CD14-positive monocyte (primary cell): Measurements from ENCODE around the gene THRA. TPM values are rescaled to one million over a fixed set of nuclear protein-coding genes. Genes with fewer than 3 reads are reported as not detected.

ENCODE experiments used
- DNase-seq, 3 donors: peaks; one replicate each; pipeline ENCODE4 v3.0.0-alpha.2; 2011 to 2022
- H2AFZ ChIP-seq: 2 replicates; pipeline ENCODE4 v1.6.0; 2012; ENCODE audit warnings: mild to moderate bottlenecking, low read depth, low read length, inconsistent platforms; ENCODE audit not compliant: insufficient read depth, poor library complexity, severe bottlenecking
- H3K27ac ChIP-seq, 2 donors: 1 replicate in 1 of 2; 2 replicates in 1 of 2; pipeline ENCODE4 v1.5.1; 2012 to 2013; ENCODE audit warnings: low read length in 2 of 2, control low read depth in 1 of 2, inconsistent platforms in 1 of 2, low read depth in 1 of 2, mild to moderate bottlenecking in 1 of 2
- H3K27me3 ChIP-seq, 2 donors: one replicate each; pipeline versions ENCODE4 v1.6.0 to v1.6.1; 2011 to 2013; ENCODE audit warnings: low read length in 2 of 2; ENCODE audit not compliant: control insufficient read depth in 2 of 2, insufficient read depth in 2 of 2
- H3K36me3 ChIP-seq, 2 donors: replicated peaks in 1 of 2; 1 replicate in 1 of 2; 2 replicates in 1 of 2; pipeline versions ENCODE4 v1.5.1 to v1.6.1; 2012 to 2013; ENCODE audit warnings: low read length in 2 of 2, control low read depth in 1 of 2, inconsistent platforms in 1 of 2, mild to moderate bottlenecking in 1 of 2; ENCODE audit not compliant: insufficient read depth in 2 of 2, control insufficient read depth in 1 of 2
- H3K4me1 ChIP-seq, 2 donors: 1 replicate in 1 of 2; 2 replicates in 1 of 2; pipeline versions ENCODE4 v1.5.1 to v1.6.1; 2012 to 2013; ENCODE audit warnings: low read length in 2 of 2, control low read depth in 1 of 2, inconsistent platforms in 1 of 2, mild to moderate bottlenecking in 1 of 2, moderate library complexity in 1 of 2; ENCODE audit not compliant: insufficient read depth in 2 of 2, control insufficient read depth in 1 of 2
- H3K4me2 ChIP-seq: replicated peaks from 2 replicates; pipeline ENCODE3; 2012; ENCODE audit warnings: low read length, moderate library complexity, mild to moderate bottlenecking; ENCODE audit not compliant: poor library complexity, severe bottlenecking; ENCODE audit errors: extremely low read depth
- H3K4me3 ChIP-seq, 3 experiments: fragments of 200-600 bp in 1 of 3; sonication (generic) in 1 of 3; replicated peaks in 1 of 3; 1 replicate in 2 of 3; 2 replicates in 1 of 3; pipeline ENCODE4 v1.5.1; 2011 to 2013; ENCODE audit warnings: low read length in 3 of 3, mild to moderate bottlenecking in 3 of 3, control low read depth in 2 of 3, low read depth in 2 of 3, inconsistent platforms in 1 of 3, moderate library complexity in 1 of 3
- H3K79me2 ChIP-seq: 2 replicates; pipeline ENCODE4 v1.6.0; 2012; ENCODE audit warnings: mild to moderate bottlenecking, control low read depth, inconsistent platforms, low read length, moderate library complexity; ENCODE audit not compliant: insufficient read depth
- H3K9ac ChIP-seq: 2 replicates; pipeline ENCODE4 v1.6.0; 2017; ENCODE audit warnings: low read length, mild to moderate bottlenecking; ENCODE audit not compliant: insufficient read depth, poor library complexity, severe bottlenecking
- H3K9me3 ChIP-seq, 2 donors: replicated peaks in 1 of 2; 1 replicate in 1 of 2; 2 replicates in 1 of 2; pipeline versions ENCODE4 v1.5.1 to v1.6.1; 2012 to 2013; ENCODE audit warnings: low read length in 2 of 2, control low read depth in 1 of 2; ENCODE audit not compliant: control insufficient read depth in 1 of 2, insufficient read depth in 1 of 2
- H4K20me1 ChIP-seq: 2 replicates; pipeline ENCODE4 v1.6.0; 2012; ENCODE audit warnings: mild to moderate bottlenecking, low read length, control low read depth, moderate library complexity; ENCODE audit not compliant: insufficient read depth
- H3K27ac Mint-ChIP-seq, 7 donors: one replicate each; pipeline ENCODE4 v1.8.0; 2020; ENCODE audit warnings: mild to moderate bottlenecking in 7 of 7, mixed read lengths in 7 of 7, moderate library complexity in 6 of 7, inconsistent platforms in 2 of 7
- H3K27me3 Mint-ChIP-seq, 3 donors: one replicate each; pipeline ENCODE4 v1.8.0; 2021 to 2022; ENCODE audit warnings: low read depth in 3 of 3, mild to moderate bottlenecking in 3 of 3, mixed read lengths in 3 of 3, moderate library complexity in 3 of 3, inconsistent platforms in 1 of 3
- H3K36me3 Mint-ChIP-seq, 2 donors: one replicate each; pipeline ENCODE4 v1.8.0; 2020; ENCODE audit warnings: mixed read lengths in 2 of 2, inconsistent platforms in 1 of 2, mild to moderate bottlenecking in 1 of 2
- H3K4me1 Mint-ChIP-seq: one replicate; pipeline ENCODE4 v1.8.0; 2020; ENCODE audit warnings: mild to moderate bottlenecking, mixed read lengths
- H3K4me3 Mint-ChIP-seq, 2 donors: one replicate each; pipeline ENCODE4 v1.8.0; 2020; ENCODE audit warnings: mild to moderate bottlenecking in 2 of 2, mixed read lengths in 2 of 2, moderate library complexity in 1 of 2
- H3K9me3 Mint-ChIP-seq, 7 donors: one replicate each; pipeline ENCODE4 v1.8.0; 2020 to 2022; ENCODE audit warnings: mixed read lengths in 7 of 7, mild to moderate bottlenecking in 6 of 7, moderate library complexity in 6 of 7, inconsistent platforms in 2 of 7
- WGBS: methylation state at CpG from one replicate; pipeline ENCODE4 v1.1.5; 2013; ENCODE audit warnings: missing lambda C conversion rate; ENCODE audit not compliant: insufficient coverage; 5-methylcytosine and 5-hydroxymethylcytosine counted together
- intact Hi-C, 2 donors: fragments of 100-400 bp; cut with micrococcal nuclease; formaldehyde crosslinking; loops; one replicate each; pipeline versions ENCODE4 v1.15.0 to v1.15.1; 2023
- polyA plus RNA-seq, 3 donors: library from polyadenylated mRNA; depleted of rRNA in 1 of 3; unstranded in 2 of 3; stranded (reverse) in 1 of 3; fragments of 300-500 nt in 2 of 3; fragments of >200 nt in 1 of 3; fragmentation: Illumina TruSeq in 2 of 3; gene quantifications; 1 replicate in 2 of 3; 2 replicates in 1 of 3; pipeline ENCODE4 v1.2.3, GENCODE V29; 2012 to 2021
- TF ChIP-seq, protein P1 (sequence below): fragments of 200-600 bp; IDR thresholded peaks from one replicate; pipeline ENCODE4 v1.8.0; 2022; ENCODE audit warnings: antibody characterized with exemption, mild to moderate bottlenecking

The THRA gene
- polyA plus RNA-seq, 3 donors: 2.5 to 7.5 (median 3.8) TPM

- Histone ChIP-seq H3K36me3 (peaks cover 72 to 91% of the 10 kb centered on the region in 2 donors), H3K27ac (no peak overlapping the region)
- 96% methylated on average over 9 of the region's 9 CpGs for WGBS
These were observed 40.3 kb upstream of the THRA start for GRCh38 chr17:40022497-40022896.

GRCh38 chr17:40022961-40023541 lies 39.7 kb upstream of the THRA start:
- Histone ChIP-seq H3K79me2 (no peaks in the 10 kb centered on the region), H3K4me2 (no peak overlapping the region), H3K27ac (no peak overlapping the region), H3K4me1 (no peaks in the 10 kb centered on the region), H4K20me1 (no peaks in the 10 kb centered on the region), H3K36me3 (peaks cover 74 to 91% of the 10 kb centered on the region in 2 donors), H3K9ac (no peak overlapping the region), H3K4me3 (no peak overlapping the region), H3K27me3 (no peaks in the 10 kb centered on the region), H2AFZ (no peak overlapping the region), H3K9me3 (no peaks in the 10 kb centered on the region)
- Mint-ChIP-seq H3K4me3 (no peak overlapping the region), H3K4me1 (peaks cover 1% of the 10 kb centered on the region), H3K27me3 (no peaks in the 10 kb centered on the region), H3K9me3 (no peaks in the 10 kb centered on the region), H3K27ac (no peak overlapping the region), H3K36me3 (peaks cover 69 to 86% of the 10 kb centered on the region in 2 donors)
- intact Hi-C loops: no loop called here
- no peak for DNase-seq
- 98% methylated on average over 13 of the region's 19 CpGs for WGBS
- TF ChIP-seq, protein P1, sequence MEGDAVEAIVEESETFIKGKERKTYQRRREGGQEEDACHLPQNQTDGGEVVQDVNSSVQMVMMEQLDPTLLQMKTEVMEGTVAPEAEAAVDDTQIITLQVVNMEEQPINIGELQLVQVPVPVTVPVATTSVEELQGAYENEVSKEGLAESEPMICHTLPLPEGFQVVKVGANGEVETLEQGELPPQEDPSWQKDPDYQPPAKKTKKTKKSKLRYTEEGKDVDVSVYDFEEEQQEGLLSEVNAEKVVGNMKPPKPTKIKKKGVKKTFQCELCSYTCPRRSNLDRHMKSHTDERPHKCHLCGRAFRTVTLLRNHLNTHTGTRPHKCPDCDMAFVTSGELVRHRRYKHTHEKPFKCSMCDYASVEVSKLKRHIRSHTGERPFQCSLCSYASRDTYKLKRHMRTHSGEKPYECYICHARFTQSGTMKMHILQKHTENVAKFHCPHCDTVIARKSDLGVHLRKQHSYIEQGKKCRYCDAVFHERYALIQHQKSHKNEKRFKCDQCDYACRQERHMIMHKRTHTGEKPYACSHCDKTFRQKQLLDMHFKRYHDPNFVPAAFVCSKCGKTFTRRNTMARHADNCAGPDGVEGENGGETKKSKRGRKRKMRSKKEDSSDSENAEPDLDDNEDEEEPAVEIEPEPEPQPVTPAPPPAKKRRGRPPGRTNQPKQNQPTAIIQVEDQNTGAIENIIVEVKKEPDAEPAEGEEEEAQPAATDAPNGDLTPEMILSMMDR: no peak

More at GRCh38 chr17:40022497-40022896, 40.3 kb upstream of the THRA start:
- Histone ChIP-seq H3K9me3 (no peaks in the 10 kb centered on the region), H4K20me1 (no peaks in the 10 kb centered on the region), H3K27me3 (no peaks in the 10 kb centered on the region), H3K9ac (no peak overlapping the region), H3K79me2 (no peaks in the 10 kb centered on the region), H3K4me1 (no peaks in the 10 kb centered on the region), H3K4me2 (no peak overlapping the region), H2AFZ (no peak overlapping the region), H3K4me3 (no peak overlapping the region)
- no peaks in the 10 kb centered on the region for H3K9me3 Mint-ChIP-seq
- peaks cover 69 to 88% of the 10 kb centered on the region in 2 donors for H3K36me3 Mint-ChIP-seq
- intact Hi-C loops: no loop called here
- H3K27ac Mint-ChIP-seq: no peak overlapping the region
- no peak overlapping the region for H3K4me3 Mint-ChIP-seq
- H3K4me1 Mint-ChIP-seq: peaks cover 1% of the 10 kb centered on the region
- no peak for DNase-seq
- TF ChIP-seq, protein P1: no peak
- no peaks in the 10 kb centered on the region for H3K27me3 Mint-ChIP-seq
